HepG2 (cell line): ENCODE results near the gene TMEM240. TPM values are rescaled to one million over a fixed set of nuclear protein-coding genes. Genes with fewer than 3 reads are reported as not detected.

ENCODE experiments used
- ATAC-seq: fragments of 200-7000 bp; cut with Tn5 transposase; 3 replicates; pipeline ENCODE4 v1.9.1; 2020; ENCODE audit warnings: mild to moderate bottlenecking, moderate library complexity
- BruUV-seq: library from RNA; stranded (reverse); fragments of 400-500 nt; replicated peaks from 2 replicates; lab custom pipeline; 2021; lab: Mats Ljungman, UMichigan
- CTCF ChIA-PET: fragments of 300-600 bp; formaldehyde crosslinking; extraction: SDS; loops from one replicate; lab custom pipeline; 2021; ENCODE audit warnings: low total read pairs, inconsistent platforms, low intra/inter-chr PET ratio; lab: Yijun Ruan, JAX
- POLR2A ChIA-PET: fragments of 350-600 bp; sonication (Branson Sonifier 250); formaldehyde crosslinking; loops from one replicate; lab custom pipeline; 2020; ENCODE audit warnings: antibody characterized with exemption, inconsistent platforms; lab: Yijun Ruan, JAX
- DNase-seq: peaks from one replicate; pipeline ENCODE4 v3.0.0-alpha.2; 2015; ENCODE audit warnings: low spot score
- FAIRE-seq: peaks from 3 replicates; lab custom pipeline; 2011; peaks lifted over from hg19 to GRCh38; lab: Jason Lieb, UNC
- H2AFZ ChIP-seq: one replicate; pipeline ENCODE4 v1.6.1; 2011; ENCODE audit warnings: low read length, inconsistent platforms
- H3K27ac ChIP-seq: fragments of 300-600 bp; 3 replicates; pipeline ENCODE4 v1.8.0; 2011; ENCODE audit warnings: mixed run types, mild to moderate bottlenecking, mixed read lengths, low read length, inconsistent platforms; ENCODE audit not compliant: insufficient read depth; ENCODE audit errors: extremely low read length
- H3K27me3 ChIP-seq, 2 experiments: fragments of 200-600 bp in 1 of 2; 2 replicates in 1 of 2; 3 replicates in 1 of 2; pipeline versions ENCODE4 v1.6.0 to v1.8.0; 2011; ENCODE audit warnings: low read length in 2 of 2, mild to moderate bottlenecking in 2 of 2, moderate library complexity in 2 of 2, inconsistent platforms in 1 of 2; ENCODE audit not compliant: insufficient read depth in 2 of 2, control insufficient read depth in 1 of 2
- H3K36me3 ChIP-seq, 2 experiments: fragments of 200-600 bp in 1 of 2; replicated peaks in 1 of 2; 2 replicates in 1 of 2; 3 replicates in 1 of 2; pipeline versions ENCODE4 v1.5.1 to v1.8.0; 2011; ENCODE audit warnings: low read length in 2 of 2, inconsistent platforms in 1 of 2; ENCODE audit not compliant: insufficient read depth in 2 of 2, control insufficient read depth in 1 of 2
- H3K4me1 ChIP-seq: 2 replicates; pipeline ENCODE4 v1.5.1; 2012; ENCODE audit warnings: low read length, inconsistent platforms; ENCODE audit not compliant: insufficient read depth
- H3K4me2 ChIP-seq: 2 replicates; pipeline ENCODE4 v1.6.0; 2011; ENCODE audit warnings: low read depth, low read length, inconsistent platforms
- H3K4me3 ChIP-seq, 3 experiments: fragments of 200-600 bp in 1 of 3; sonication (generic), shearing (Covaris generic) in 1 of 3; replicated peaks in 1 of 3; 2 replicates each; pipeline ENCODE4 v1.5.1; 2011 to 2016; ENCODE audit warnings: low read length in 3 of 3, inconsistent platforms in 2 of 3, low read depth in 2 of 3, mild to moderate bottlenecking in 2 of 3, control low read depth in 1 of 3, mixed read lengths in 1 of 3; ENCODE audit not compliant: insufficient read depth in 1 of 3
- H3K79me2 ChIP-seq: one replicate; pipeline ENCODE4 v1.6.1; 2011; ENCODE audit warnings: low read length, inconsistent platforms; ENCODE audit not compliant: insufficient read depth
- H3K9ac ChIP-seq: 2 replicates; pipeline ENCODE4 v1.6.0; 2011; ENCODE audit warnings: mild to moderate bottlenecking, low read depth, low read length, inconsistent platforms; ENCODE audit not compliant: insufficient read depth
- H3K9me3 ChIP-seq: 2 replicates; pipeline ENCODE4 v1.5.1; 2012; ENCODE audit warnings: mild to moderate bottlenecking, low read length
- H4K20me1 ChIP-seq: 2 replicates; pipeline ENCODE4 v1.6.0; 2011; ENCODE audit warnings: inconsistent platforms, mild to moderate bottlenecking, low read length, moderate library complexity; ENCODE audit not compliant: insufficient read depth
- AGO2 ChIP-seq: fragments of 200-400 bp; formaldehyde crosslinking; optimal IDR thresholded peaks from 2 replicates; pipeline ENCODE3; 2017; ENCODE audit warnings: mild to moderate bottlenecking, low read depth, low read length, moderate library complexity
- HOXA5 ChIP-seq: sonication (generic); formaldehyde crosslinking; IDR thresholded peaks from 2 replicates; pipeline ENCODE4 v1.4.0; 2020; ENCODE audit warnings: missing genetic modification reagents
- HOXA9 ChIP-seq: sonication (generic); formaldehyde crosslinking; IDR thresholded peaks from 2 replicates; pipeline ENCODE4 v1.8.1; 2022; ENCODE audit warnings: missing genetic modification reagents, mild to moderate bottlenecking, moderate library complexity, borderline replicate concordance
- MEIS1 ChIP-seq: sonication (generic); formaldehyde crosslinking; IDR thresholded peaks from 2 replicates; pipeline ENCODE4 v1.9.0; 2021; ENCODE audit warnings: mild to moderate bottlenecking, missing genetic modification reagents, moderate library complexity, borderline replicate concordance
- NFKBIZ ChIP-seq: IDR thresholded peaks from 2 replicates; pipeline ENCODE4 v1.6.1; 2018; ENCODE audit warnings: missing genetic modification reagents, missing compliant biosample characterization
- NR2F6 ChIP-seq, 2 experiments: IDR thresholded peaks; 2 replicates each; pipeline ENCODE4 v1.6.1; 2016; ENCODE audit warnings: antibody characterized with exemption in 1 of 2, mild to moderate bottlenecking in 1 of 2
- PATZ1 ChIP-seq: sonication (generic); formaldehyde crosslinking; IDR thresholded peaks from 2 replicates; pipeline ENCODE4 v1.4.0; 2020; ENCODE audit warnings: missing genetic modification reagents
- PAXIP1 ChIP-seq: sonication (generic); formaldehyde crosslinking; conservative IDR thresholded peaks from 2 replicates; pipeline ENCODE4 v1.4.0; 2020; ENCODE audit warnings: mild to moderate bottlenecking, missing genetic modification reagents, moderate library complexity
- RARA ChIP-seq: IDR thresholded peaks from 2 replicates; pipeline ENCODE4 v1.6.1; 2016; ENCODE audit warnings: missing genetic modification reagents, missing compliant biosample characterization
- STAG1 ChIP-seq: sonication (generic); formaldehyde crosslinking; IDR thresholded peaks from 2 replicates; pipeline ENCODE4 v1.4.0; 2020; ENCODE audit warnings: missing genetic modification reagents
- TCF7 ChIP-seq: sonication (generic); IDR thresholded peaks from 2 replicates; pipeline ENCODE4 v1.6.1; 2016; ENCODE audit warnings: antibody characterized with exemption, low read depth
- TEAD3 ChIP-seq: optimal IDR thresholded peaks from 2 replicates; pipeline ENCODE3; 2016; ENCODE audit warnings: borderline replicate concordance
- TRIM22 ChIP-seq: fragments of 450-650 bp; IDR thresholded peaks from 2 replicates; pipeline ENCODE4 v1.6.1; 2017
- ZFP41 ChIP-seq: sonication (generic); formaldehyde crosslinking; IDR thresholded peaks from 2 replicates; pipeline ENCODE4 v1.4.0; 2020; ENCODE audit warnings: mild to moderate bottlenecking, missing genetic modification reagents, borderline replicate concordance
- ZNF138 ChIP-seq: sonication (generic); formaldehyde crosslinking; IDR thresholded peaks from 2 replicates; pipeline ENCODE4 v1.5.0; 2020; ENCODE audit warnings: mild to moderate bottlenecking, low read depth, missing genetic modification reagents
- ZNF225 ChIP-seq: sonication (generic); formaldehyde crosslinking; IDR thresholded peaks from 2 replicates; pipeline ENCODE4 v1.4.0; 2020; ENCODE audit warnings: mild to moderate bottlenecking, missing genetic modification reagents
- ZNF451 ChIP-seq: sonication (generic); formaldehyde crosslinking; IDR thresholded peaks from 2 replicates; pipeline ENCODE4 v1.5.0; 2020; ENCODE audit warnings: mild to moderate bottlenecking, missing genetic modification reagents
- WGBS: methylation state at CpG from one replicate; pipeline ENCODE4 v1.1.6; 2017; ENCODE audit warnings: low lambda C conversion rate; 5-methylcytosine and 5-hydroxymethylcytosine counted together
- in situ Hi-C: cut with HindIII; loops from 2 replicates; pipeline ENCODE4 v1.10.0; 2017; ENCODE audit warnings: low pct_unique_long_range_greater_than_20kb; ENCODE audit not compliant: extremely low pct_ligation_motif_present
- intact Hi-C: fragments of 100-400 bp; cut with micrococcal nuclease; formaldehyde crosslinking; loops from one replicate; pipeline ENCODE4 v1.10.0; 2022; ENCODE audit not compliant: unreplicated experiment
- polyA plus RNA-seq, 8 experiments: library from polyadenylated mRNA; depleted of rRNA in 3 of 8; stranded (reverse) in 7 of 8; unstranded in 1 of 8; fragments of >200 nt; fragmentation: Illumina TruSeq in 4 of 8; extraction: Trizol in 4 of 8; gene quantifications; 2 replicates each; pipeline versions ENCODE4 v1.2.1 to v1.2.3, GENCODE V29; 2011 to 2016; ENCODE audit warnings: low read depth in 4 of 8, missing spikeins in 1 of 8, mixed read lengths in 1 of 8; ENCODE audit not compliant: insufficient read depth in 1 of 8
- total RNA-seq, 5 experiments: library from RNA; depleted of rRNA; stranded (reverse); fragments of >200 nt; fragmentation: Illumina TruSeq; extraction: Trizol; gene quantifications; 2 replicates each; pipeline ENCODE4 v1.2.3, GENCODE V29; 2016; ENCODE audit warnings: low read depth in 1 of 5

Gene TMEM240
- total and polyA plus RNA-seq, 2 of the 13 experiments (the other 11 are each of a cell fraction or from before 2014, with no cell fraction given), result 0.17 TPM; not detected in 1

GRCh38 chr1:1577367-1578011 is 37.1 kb upstream of the TMEM240 start:
- WGBS, result 0% methylated on average over 4 of the region's 10 CpGs
- ChIA-PET CTCF (no interaction called here), POLR2A (interaction anchor here (1.2 to 4.4 kb wide), 5 partner anchors 9 to 72 kb away, joined by 3 to 29 read pairs (median 5); partner anchors contain the start of gene MIB2)
- Histone ChIP-seq H3K4me2 (peak overlapping the region; percentile 70), H3K9ac (0 out of 2 replicates have a peak overlapping the region, but pooled peaks have one; percentile 24), H2AFZ (no peak overlapping the region), H3K79me2 (peaks cover 18% of the 10 kb centered on the region), H3K4me1 (peaks cover 46% of the 10 kb centered on the region), H3K36me3 (no peaks in the 10 kb centered on the region), H3K4me3 (peak overlapping the region in 1 of 3 experiments; percentile 50; a peak in 2 of 6 replicates), H3K27me3 (peaks cover 0 to 19% of the 10 kb centered on the region in 2 experiments; a peak in 3 of 5 replicates), H3K9me3 (no peaks in the 10 kb centered on the region), H3K27ac (no peak overlapping the region), H4K20me1 (peaks cover 3% of the 10 kb centered on the region)
- intact Hi-C loops (loop anchor here (5.0 kb wide), 1 partner anchor 35 kb away; no protein-coding TSS in a partner anchor), in situ Hi-C loops (loop anchor here (5.0 kb wide), 1 partner anchor 40 kb away; the partner anchor contains the start of gene MIB2)
- FAIRE-seq (no peak), ATAC-seq (peak; percentile 48), DNase-seq (peak; percentile 20)
- BruUV-seq, result no TSS peak
- TF ChIP-seq NFKBIZ (no peak), MEIS1 (CRISPR knock-in tag) (peak; percentile 35; the same call in 1 of the 2 replicates), TRIM22 (no peak), PATZ1 (CRISPR knock-in tag) (peak; percentile 31; the same call in 1 of the 2 replicates), NR2F6 (IDR thresholded peaks at IDR 0.05) (no peak), NR2F6 (CRISPR knock-in tag; IDR thresholded peaks at IDR 0.05) (0 out of 2 replicates have a peak, but pooled peaks have one; percentile 8), TCF7 (no peak), RARA (CRISPR knock-in tag) (0 out of 2 replicates have a peak, but pooled peaks have one; percentile 12), HOXA5 (peak; percentile 86), ZNF225 (CRISPR knock-in tag) (0 out of 2 replicates have a peak, but pooled peaks have one; percentile 32), HOXA9 (CRISPR knock-in tag) (peak; percentile 77; the same call in 1 of the 2 replicates), ZFP41 (CRISPR knock-in tag) (0 out of 2 replicates have a peak, but pooled peaks have one; percentile 41), STAG1 (CRISPR knock-in tag) (no peak), AGO2 (peak; percentile 29), ZNF138 (CRISPR knock-in tag) (no peak), ZNF451 (CRISPR knock-in tag) (0 out of 2 replicates have a peak, but pooled peaks have one; percentile 33), TEAD3 (CRISPR knock-in tag) (peak; percentile 33), PAXIP1 (CRISPR knock-in tag) (peak; percentile 36)
